Hepatocyte (in vitro differentiated cells): ENCODE measurements around the gene SULT1A2. TPM values are rescaled to one million over a fixed set of nuclear protein-coding genes. Genes with fewer than 3 reads are reported as not detected.

Source experiments
- DNase-seq: peaks from one replicate; pipeline ENCODE4 v3.0.0-alpha.2; 2016; ENCODE audit warnings: low spot score
- H2AFZ ChIP-seq: fragments of 200-600 bp; sonication (generic); 2 replicates; pipeline ENCODE4 v1.6.0; 2016; ENCODE audit warnings: antibody characterized with exemption, mild to moderate bottlenecking
- H3K27ac ChIP-seq: fragments of 200-600 bp; sonication (generic); 2 replicates; pipeline ENCODE4 v1.5.1; 2016; ENCODE audit warnings: mild to moderate bottlenecking
- H3K27me3 ChIP-seq: fragments of 200-600 bp; sonication (generic); 2 replicates; pipeline ENCODE4 v1.6.1; 2016
- H3K36me3 ChIP-seq: fragments of 200-600 bp; sonication (generic); replicated peaks from 2 replicates; pipeline ENCODE4 v1.5.1; 2016; ENCODE audit warnings: low read depth; ENCODE audit not compliant: insufficient read depth
- H3K4me1 ChIP-seq: fragments of 200-600 bp; sonication (generic); 2 replicates; pipeline ENCODE4 v1.5.1; 2016; ENCODE audit warnings: mild to moderate bottlenecking, moderate library complexity; ENCODE audit not compliant: insufficient read depth
- H3K4me2 ChIP-seq: fragments of 200-600 bp; sonication (generic); 2 replicates; pipeline ENCODE4 v1.6.0; 2016
- H3K4me3 ChIP-seq: fragments of 200-600 bp; sonication (generic); 2 replicates; pipeline ENCODE4 v1.5.1; 2016; ENCODE audit warnings: mild to moderate bottlenecking
- H3K79me2 ChIP-seq: fragments of 200-600 bp; sonication (generic); 2 replicates; pipeline ENCODE4 v1.6.0; 2017; ENCODE audit warnings: mild to moderate bottlenecking
- H3K9me2 ChIP-seq: fragments of 200-600 bp; sonication (generic); replicated peaks from 2 replicates; pipeline ENCODE4 v1.6.0; 2017; ENCODE audit warnings: mild to moderate bottlenecking; ENCODE audit not compliant: insufficient read depth
- H3K9me3 ChIP-seq: fragments of 200-600 bp; sonication (generic); 2 replicates; pipeline ENCODE4 v1.5.1; 2016; ENCODE audit warnings: low read depth, mild to moderate bottlenecking
- H4K20me1 ChIP-seq: fragments of 200-600 bp; sonication (generic); 2 replicates; pipeline ENCODE4 v1.6.0; 2016; ENCODE audit warnings: mild to moderate bottlenecking; ENCODE audit not compliant: insufficient read depth, poor library complexity, severe bottlenecking
- EZH2 ChIP-seq: fragments of 200-600 bp; sonication (generic); IDR thresholded peaks from 2 replicates; pipeline ENCODE4 v1.6.1; 2016; ENCODE audit warnings: antibody characterized with exemption, mild to moderate bottlenecking, borderline replicate concordance
- EZH2phosphoT487 ChIP-seq: fragments of 200-600 bp; sonication (generic); IDR thresholded peaks from one replicate; pipeline ENCODE4 v1.6.1; 2018; ENCODE audit warnings: antibody characterized with exemption, mild to moderate bottlenecking, low read depth, moderate library complexity; ENCODE audit not compliant: unreplicated experiment, severe bottlenecking
- WGBS: methylation state at CpG from one replicate; pipeline ENCODE4 v1.1.6; 2016; ENCODE audit warnings: low lambda C conversion rate; ENCODE audit errors: missing lambda C conversion rate; 5-methylcytosine and 5-hydroxymethylcytosine counted together
- polyA plus RNA-seq: library from polyadenylated mRNA; unstranded; fragments of >200 nt; fragmentation: Nextera tagmentation; extraction: Ambion mirVana; gene quantifications from 2 replicates; pipeline ENCODE4 v1.2.1, GENCODE V29; 2016
- total RNA-seq: library from RNA; depleted of rRNA; stranded (reverse); fragments of >200 nt; gene quantifications from 2 replicates; pipeline ENCODE4 v1.2.3, GENCODE V29; 2014
- TF ChIP-seq, protein P1 (sequence below): fragments of 200-600 bp; sonication (generic); IDR thresholded peaks from 2 replicates; pipeline ENCODE4 v1.5.1; 2016; ENCODE audit warnings: antibody characterized with exemption, mild to moderate bottlenecking; ENCODE audit not compliant: poor library complexity

The SULT1A2 gene
- total and polyA plus RNA-seq, 2 experiments from 2014 or later: 1.8 to 3.6 TPM

DNA sequence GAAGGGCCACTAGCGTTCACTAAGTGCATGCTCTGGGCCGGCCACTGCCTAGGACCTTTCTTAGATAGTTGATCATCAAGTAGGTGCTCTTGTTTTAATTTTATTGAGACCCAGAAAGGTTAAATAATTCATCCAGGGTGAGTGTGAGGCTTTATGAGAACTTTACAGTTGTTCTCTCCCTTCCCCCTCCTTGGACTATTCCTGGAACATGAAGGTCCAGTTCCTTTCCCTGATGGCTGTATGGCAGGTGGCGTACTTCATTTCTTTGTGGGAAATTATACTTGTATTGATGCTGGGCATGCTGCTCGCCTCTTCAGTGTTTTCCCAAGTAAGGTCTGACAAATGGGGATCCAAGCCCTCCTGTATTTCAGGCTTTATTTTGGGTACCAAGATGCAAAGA lies 34.7 kb downstream of the SULT1A2 start:
- H3K79me2 ChIP-seq: peaks cover 47% of the 10 kb centered on the region
- peaks cover 12% of the 10 kb centered on the region for H3K4me1 ChIP-seq
- no peak for DNase-seq
- H3K9me3 ChIP-seq: no peaks in the 10 kb centered on the region
- H2AFZ ChIP-seq: no peak overlapping the region
- no peak overlapping the region for H3K4me3 ChIP-seq
- WGBS: 96% methylated on average over 4 of the region's 4 CpGs
- no peaks in the 10 kb centered on the region for H4K20me1 ChIP-seq
- peak overlapping the region; percentile 5 for H3K27ac ChIP-seq
- H3K9me2 ChIP-seq: no peaks in the 10 kb centered on the region
- no peaks in the 10 kb centered on the region for H3K27me3 ChIP-seq
- H3K4me2 ChIP-seq: no peak overlapping the region
- TF ChIP-seq, protein P1, sequence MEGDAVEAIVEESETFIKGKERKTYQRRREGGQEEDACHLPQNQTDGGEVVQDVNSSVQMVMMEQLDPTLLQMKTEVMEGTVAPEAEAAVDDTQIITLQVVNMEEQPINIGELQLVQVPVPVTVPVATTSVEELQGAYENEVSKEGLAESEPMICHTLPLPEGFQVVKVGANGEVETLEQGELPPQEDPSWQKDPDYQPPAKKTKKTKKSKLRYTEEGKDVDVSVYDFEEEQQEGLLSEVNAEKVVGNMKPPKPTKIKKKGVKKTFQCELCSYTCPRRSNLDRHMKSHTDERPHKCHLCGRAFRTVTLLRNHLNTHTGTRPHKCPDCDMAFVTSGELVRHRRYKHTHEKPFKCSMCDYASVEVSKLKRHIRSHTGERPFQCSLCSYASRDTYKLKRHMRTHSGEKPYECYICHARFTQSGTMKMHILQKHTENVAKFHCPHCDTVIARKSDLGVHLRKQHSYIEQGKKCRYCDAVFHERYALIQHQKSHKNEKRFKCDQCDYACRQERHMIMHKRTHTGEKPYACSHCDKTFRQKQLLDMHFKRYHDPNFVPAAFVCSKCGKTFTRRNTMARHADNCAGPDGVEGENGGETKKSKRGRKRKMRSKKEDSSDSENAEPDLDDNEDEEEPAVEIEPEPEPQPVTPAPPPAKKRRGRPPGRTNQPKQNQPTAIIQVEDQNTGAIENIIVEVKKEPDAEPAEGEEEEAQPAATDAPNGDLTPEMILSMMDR: no peak
- no peak for TF ChIP-seq EZH2phosphoT487
- no peak for TF ChIP-seq EZH2
- H3K36me3 ChIP-seq: no peaks in the 10 kb centered on the region

DNA sequence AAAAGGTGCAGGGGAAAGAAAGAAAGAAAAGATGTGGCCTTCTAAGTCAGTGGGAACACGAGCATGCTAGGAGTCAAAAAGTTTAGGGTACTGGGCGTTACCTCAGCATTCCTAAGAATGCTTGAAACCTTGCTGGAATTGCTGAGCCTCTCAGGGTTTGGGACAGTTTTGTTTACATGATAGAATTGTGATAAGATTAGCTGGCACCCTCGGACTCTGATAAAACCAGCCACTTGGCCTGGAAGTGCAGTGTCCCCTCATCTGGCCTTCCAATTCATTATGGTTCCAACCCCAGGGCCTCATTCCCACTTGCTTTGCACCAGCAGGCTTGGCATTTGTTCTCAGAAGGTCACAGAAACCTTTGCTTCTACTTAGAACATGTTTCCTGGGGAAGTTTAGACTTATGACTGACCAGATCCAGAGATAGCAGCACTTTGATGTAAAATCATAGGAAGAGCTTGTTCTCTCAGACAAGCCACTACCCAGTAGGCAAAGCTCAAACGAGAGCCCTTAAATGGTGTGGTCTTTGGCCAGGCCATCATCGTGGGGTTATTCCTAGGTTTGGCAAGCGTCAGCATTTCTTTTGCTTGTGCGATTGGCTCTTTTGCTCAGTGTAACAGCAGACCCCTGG lies 35.2 kb downstream of the SULT1A2 start:
- no peaks in the 10 kb centered on the region for H3K27me3 ChIP-seq
- no peak overlapping the region for H2AFZ ChIP-seq
- no peak for DNase-seq
- no peaks in the 10 kb centered on the region for H3K9me3 ChIP-seq
- H4K20me1 ChIP-seq: no peaks in the 10 kb centered on the region
- H3K36me3 ChIP-seq: no peaks in the 10 kb centered on the region
- peaks cover 12% of the 10 kb centered on the region for H3K4me1 ChIP-seq
- H3K4me3 ChIP-seq: no peak overlapping the region
- H3K27ac ChIP-seq: peak overlapping the region; percentile 5
- TF ChIP-seq EZH2phosphoT487 (no peak), EZH2 (no peak)
- TF ChIP-seq, protein P1: no peak
- WGBS: 59% methylated on average over 7 of the region's 7 CpGs
- H3K4me2 ChIP-seq: no peak overlapping the region
- no peaks in the 10 kb centered on the region for H3K9me2 ChIP-seq
- H3K79me2 ChIP-seq: peaks cover 42% of the 10 kb centered on the region

DNA sequence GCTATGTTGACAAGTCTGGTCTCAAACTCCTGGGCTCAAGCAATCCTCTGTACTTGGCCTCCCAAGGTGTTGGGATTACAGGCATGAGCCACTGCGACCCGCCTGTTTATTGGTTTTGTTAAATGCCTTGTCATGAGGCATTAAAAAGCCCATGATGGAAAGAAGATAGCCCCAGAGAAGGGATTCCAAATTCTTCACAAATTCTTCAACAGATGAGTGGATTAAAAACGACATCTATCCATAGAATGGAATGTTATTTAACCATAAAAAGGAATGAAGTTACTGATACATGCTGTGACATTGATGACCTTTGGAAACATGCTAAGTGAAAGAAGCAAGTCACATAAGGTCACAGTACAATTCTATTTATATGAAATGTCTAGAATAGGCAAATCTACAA lies 38.4 kb downstream of the SULT1A2 start:
- Histone ChIP-seq H3K9me3 (no peaks in the 10 kb centered on the region), H3K4me3 (no peak overlapping the region), H3K27ac (no peak overlapping the region), H3K9me2 (no peaks in the 10 kb centered on the region), H4K20me1 (no peaks in the 10 kb centered on the region), H3K79me2 (peaks cover 42% of the 10 kb centered on the region), H3K36me3 (no peaks in the 10 kb centered on the region), H3K4me1 (peaks cover 12% of the 10 kb centered on the region), H3K4me2 (no peak overlapping the region), H3K27me3 (no peaks in the 10 kb centered on the region), H2AFZ (no peak overlapping the region)
- 69% methylated on average over 3 of the region's 3 CpGs for WGBS
- TF ChIP-seq EZH2phosphoT487: no peak
- TF ChIP-seq EZH2: no peak
- TF ChIP-seq, protein P1: no peak
- DNase-seq: no peak

DNA sequence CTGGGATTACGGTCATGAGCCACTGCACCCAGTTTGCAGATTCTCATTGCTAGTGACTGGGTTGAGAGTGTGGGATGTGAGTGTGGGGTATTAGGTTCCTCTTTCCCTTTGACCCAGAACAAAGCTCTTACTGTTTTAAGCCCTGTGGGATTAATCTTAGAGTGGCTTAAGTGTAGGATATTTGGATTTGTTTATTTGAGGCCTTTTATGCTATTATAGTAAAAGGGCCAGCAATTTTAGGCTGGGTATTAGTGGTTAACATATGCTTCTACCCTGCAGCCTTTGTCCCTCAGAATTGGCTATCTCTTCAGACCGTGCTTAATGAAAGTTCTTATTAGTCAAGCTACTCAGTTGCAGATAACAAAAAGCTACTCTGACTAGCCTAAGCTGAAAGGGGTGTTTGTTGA lies 39.9 kb downstream of the SULT1A2 start:
- H2AFZ ChIP-seq: no peak overlapping the region
- no peak for DNase-seq
- TF ChIP-seq, protein P1: no peak
- TF ChIP-seq EZH2: no peak
- no peak for TF ChIP-seq EZH2phosphoT487
- WGBS: 75% methylated on average over 2 of the region's 2 CpGs
- H4K20me1 ChIP-seq: no peaks in the 10 kb centered on the region
- no peak overlapping the region for H3K27ac ChIP-seq
- H3K9me3 ChIP-seq: no peaks in the 10 kb centered on the region
- no peaks in the 10 kb centered on the region for H3K36me3 ChIP-seq
- H3K79me2 ChIP-seq: peaks cover 35% of the 10 kb centered on the region
- no peak overlapping the region for H3K4me2 ChIP-seq
- H3K9me2 ChIP-seq: no peaks in the 10 kb centered on the region
- peaks cover 9% of the 10 kb centered on the region for H3K4me1 ChIP-seq
- H3K4me3 ChIP-seq: no peak overlapping the region
- no peaks in the 10 kb centered on the region for H3K27me3 ChIP-seq
